GM19452 (cell line): ENCODE measurements around the gene GRK4.

Source experiments
- ATAC-seq: cut with Tn5 transposase; IDR thresholded peaks from one replicate; pipeline ENCODE4 v1.9.1; 2021; ENCODE audit not compliant: unreplicated experiment

Gene GRK4

DNA sequence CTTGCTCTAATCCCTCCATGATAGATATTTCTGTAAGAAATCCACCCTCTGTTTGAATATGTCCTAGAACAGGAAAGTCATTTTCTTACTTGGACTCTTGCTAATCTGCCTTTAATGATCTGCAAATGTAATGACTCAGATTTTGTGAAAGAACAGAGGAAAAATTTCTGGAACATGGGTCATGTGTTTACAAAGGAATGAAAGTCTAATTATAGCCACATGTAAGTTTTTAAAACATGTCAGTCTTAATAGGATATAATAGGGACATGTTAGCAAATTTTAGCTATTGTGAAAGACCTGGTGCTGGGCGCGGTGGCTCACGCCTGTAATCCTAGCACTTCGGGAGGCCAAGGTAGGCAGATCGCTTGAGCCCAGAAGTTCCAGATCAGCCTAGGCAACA lies 47.6 kb downstream of the GRK4 start:
- ATAC-seq: no peak

GRCh38 chr4:3011456-3012220 lies 48.3 kb downstream of the GRK4 start:
- no peak for ATAC-seq

DNA sequence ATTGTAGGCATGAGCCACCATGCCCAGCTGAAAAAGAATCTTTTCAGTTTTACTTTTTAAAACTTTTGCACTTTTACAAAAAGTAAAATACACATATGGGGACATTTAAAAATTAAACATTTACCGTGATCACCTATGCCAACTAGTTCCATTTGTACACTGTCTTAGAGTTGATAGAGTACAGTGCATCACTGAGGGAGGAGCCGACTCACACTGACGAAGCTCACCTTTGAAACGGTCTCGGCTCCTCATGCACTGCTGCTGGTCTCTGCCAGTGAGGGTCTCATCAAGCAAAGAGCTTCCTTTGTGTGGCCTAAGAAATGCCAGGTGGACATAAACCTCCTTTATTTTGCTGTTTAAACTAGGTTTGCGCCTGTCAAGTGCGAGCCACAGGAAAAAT lies 50.0 kb downstream of the GRK4 start:
- no peak for ATAC-seq

- ATAC-seq: no peak
Observed at GRCh38 chr4:3013839-3014350, 50.5 kb downstream of the GRK4 start.

DNA sequence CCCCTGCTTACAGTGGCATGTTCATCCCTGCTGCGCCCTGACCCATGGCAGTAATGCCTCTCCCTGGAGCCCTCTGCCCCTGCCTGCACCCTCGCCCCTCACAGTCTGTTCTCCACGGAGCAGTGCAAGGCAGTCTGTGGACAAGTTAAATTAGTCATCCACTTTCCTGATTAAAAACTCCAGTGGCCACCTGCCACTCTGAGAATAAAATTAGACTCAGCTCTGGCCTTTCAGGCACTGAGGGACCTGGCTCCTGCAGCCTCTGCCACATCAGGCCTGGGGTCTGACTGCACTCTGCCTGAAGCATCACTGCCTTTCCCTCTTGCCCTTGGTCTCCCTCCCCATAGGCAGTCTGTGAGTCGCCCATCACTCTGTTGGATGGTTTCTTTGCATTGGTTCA lies 53.6 kb downstream of the GRK4 start:
- ATAC-seq: no peak

DNA sequence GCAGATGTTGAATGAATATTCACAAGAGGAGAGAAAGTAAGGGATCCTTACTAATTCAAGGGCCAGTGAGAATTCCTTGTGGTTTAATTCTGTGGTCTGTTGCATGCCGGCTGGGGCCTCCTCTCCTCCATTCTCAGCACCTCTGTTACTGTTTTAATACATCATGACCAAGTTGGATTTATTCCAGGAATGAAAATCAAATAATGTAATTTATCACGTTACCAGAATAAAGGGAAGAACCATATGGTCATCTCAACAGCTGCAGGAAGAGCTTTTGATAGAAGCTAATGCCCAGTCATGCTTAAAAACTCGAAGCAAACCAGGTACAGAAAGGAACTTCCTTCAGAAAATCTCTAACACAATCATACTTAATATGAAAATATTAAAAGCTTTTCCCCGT lies 54.1 kb downstream of the GRK4 start:
- ATAC-seq: no peak

DNA sequence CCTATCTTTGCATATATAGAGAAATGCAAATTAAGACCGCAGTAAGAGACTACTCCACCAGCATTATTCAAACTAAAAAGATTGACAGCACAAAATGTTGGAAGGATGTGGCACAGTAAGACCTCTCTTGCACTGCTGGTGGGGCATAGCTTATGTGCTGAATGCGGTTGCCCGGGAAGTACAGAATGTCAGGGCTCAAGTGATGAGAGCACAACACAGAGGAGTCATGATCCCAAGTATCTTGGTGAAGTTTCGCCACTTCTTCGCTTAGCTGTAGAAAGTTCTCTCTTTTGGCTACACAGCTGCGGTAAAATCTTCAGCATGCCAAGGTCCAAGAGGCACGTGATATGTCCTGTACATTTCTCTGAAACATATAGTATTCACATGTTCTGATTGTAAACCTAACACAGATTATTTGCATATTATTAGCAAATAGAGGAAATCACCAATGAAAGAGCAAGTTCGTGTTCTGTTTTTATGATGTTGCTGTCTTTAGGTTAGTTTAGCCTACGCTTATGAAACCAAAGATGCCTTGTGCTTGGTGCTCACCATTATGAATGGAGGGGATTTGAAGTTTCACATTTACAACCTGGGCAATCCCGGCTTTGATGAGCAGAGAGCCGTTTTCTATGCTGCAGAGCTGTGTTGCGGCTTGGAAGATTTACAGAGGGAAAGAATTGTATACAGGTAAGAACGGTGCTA lies 55.9 kb downstream of the GRK4 start:
- no peak for ATAC-seq

DNA sequence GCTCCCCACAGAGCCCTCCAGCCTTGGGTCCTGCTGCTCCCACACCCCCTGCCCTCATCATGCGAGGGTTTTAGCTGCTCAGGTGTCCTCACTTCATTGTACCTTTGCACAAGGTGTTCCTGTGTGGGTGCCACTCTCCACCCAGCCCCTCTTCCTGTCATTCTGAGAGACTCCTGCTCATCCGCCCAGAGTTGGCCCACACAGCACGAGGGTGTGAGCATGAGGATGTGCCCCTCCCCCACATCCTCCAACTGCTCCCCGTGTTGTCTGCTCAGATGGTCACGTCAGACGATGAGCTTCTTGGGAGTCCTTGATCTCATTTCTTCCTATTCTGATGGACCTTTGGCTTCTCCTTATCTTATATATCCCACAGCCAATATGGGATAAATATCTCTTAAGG lies 57.8 kb downstream of the GRK4 start:
- no peak for ATAC-seq

DNA sequence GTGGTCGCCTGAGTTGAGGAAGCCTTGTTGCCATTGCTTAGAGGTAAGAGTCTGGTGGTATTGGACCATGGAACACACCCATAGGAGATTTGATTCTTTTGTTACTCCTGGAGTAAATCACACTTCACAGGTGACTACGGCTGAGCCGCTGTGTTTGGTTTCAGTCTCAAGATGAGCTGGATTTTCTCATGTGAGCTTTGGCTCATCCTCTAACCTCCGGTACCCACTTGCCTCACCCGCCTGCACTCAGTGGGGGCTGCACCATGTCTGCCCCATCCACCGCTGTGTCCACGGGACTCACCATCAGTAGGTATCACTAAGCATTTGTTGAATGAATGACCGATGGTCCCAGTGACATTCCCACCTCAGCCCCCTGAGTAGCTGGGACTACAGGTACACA lies 58.3 kb downstream of the GRK4 start:
- ATAC-seq: no peak

DNA sequence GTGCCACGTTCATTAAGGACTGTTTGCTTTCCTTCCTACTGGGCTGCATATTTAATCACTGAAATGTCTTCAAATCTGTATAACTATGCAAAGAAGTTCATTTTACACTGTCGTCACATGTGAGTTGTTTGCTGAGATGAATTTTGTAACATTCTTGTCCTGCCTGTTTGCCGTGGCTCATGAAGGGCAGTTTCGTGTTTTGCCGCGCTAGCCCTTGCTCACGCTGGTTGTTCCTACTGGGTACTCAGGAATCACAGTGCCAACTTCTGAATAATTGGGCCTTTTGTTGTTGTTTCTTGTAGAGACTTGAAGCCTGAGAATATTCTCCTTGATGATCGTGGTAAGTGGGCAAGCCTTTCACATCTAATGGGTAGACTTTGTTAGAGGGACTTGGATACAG lies 58.7 kb downstream of the GRK4 start:
- ATAC-seq: no peak

- no peak for ATAC-seq
Observed at GRCh38 chr4:3022651-3023050, 59.3 kb downstream of the GRK4 start.

GRCh38 chr4:3025881-3026280 lies 62.5 kb downstream of the GRK4 start:
- no peak for ATAC-seq

GRCh38 chr4:3026540-3026939 lies 63.2 kb downstream of the GRK4 start:
- ATAC-seq: no peak

DNA sequence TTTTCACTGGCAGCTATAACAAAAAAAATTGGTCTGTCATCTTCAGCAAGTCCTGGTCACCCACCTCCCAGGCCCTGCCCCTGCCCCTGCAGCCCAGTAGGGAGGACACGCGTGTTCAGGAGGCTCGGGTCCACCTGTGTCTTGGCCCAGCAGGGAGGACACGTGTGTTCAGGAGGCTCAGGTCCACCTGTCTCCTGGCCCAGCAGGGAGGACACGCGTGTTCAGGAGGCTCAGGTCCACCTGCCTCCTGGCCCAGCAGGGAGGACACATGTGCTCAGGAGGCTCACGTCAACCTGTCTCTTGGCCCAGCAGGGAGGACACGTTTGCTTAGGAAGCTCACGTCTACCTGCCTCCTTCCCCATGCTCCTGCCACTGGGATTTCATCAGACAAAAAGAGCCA lies 66.1 kb downstream of the GRK4 start:
- no peak for ATAC-seq

DNA sequence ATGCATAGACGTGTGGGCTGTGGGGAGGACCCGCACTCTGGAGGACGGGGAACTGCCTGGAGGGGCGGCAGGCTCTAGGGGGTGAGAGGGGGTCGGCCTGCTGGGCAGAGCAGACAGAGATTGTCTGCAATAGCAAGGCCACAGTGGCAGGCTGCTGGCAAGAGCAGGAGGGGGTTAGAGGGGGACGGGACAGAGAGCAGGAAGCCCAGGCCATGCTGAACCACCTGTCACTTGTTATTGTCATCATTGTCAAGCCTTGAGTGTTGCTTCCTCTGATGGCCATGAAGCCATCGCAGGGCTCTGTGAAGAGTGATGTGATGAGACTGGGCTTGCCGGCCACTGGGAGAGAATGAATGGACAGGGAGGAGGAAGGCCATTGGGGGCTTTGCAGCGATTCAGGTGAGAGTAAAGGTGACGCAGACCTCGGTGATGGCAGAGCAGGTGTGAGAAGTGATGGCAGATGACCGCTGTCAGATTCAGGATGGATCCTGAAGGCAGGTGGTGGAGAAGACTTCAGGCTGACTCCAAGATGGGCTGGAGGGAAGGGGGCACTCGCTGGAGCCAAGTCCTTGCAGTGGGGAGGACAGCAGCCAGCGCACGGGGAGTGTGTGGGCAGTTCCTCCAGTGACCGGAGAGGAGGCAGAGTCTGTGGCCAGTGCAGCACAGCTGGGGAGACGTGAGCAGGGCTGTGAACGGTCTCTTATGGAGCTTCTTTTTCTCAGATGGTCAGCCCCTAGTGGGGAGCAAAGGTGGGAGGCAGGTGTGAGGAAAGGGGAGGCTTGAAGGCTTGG lies 67.4 kb downstream of the GRK4 start:
- no peak for ATAC-seq

GRCh38 chr4:3031357-3032082 lies 68.1 kb downstream of the GRK4 start:
- no peak for ATAC-seq

- ATAC-seq: no peak
Observed at GRCh38 chr4:3034231-3034630, 70.9 kb downstream of the GRK4 start.

DNA sequence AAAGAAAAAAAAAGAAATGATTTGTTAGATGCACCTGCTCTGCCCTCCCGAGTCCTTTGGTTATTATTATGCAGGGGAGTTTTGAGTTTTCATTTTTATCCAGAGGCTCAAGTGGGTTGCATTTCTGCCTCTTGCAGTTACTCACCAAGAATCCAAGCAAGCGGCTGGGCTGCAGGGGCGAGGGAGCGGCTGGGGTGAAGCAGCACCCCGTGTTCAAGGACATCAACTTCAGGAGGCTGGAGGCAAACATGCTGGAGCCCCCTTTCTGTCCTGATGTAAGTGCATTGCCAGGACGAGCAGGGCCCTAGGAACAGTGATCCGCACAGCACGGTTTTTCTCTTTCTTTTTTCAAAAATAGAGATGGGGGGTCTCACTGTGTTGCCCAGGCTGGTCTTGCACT lies 71.9 kb downstream of the GRK4 start:
- no peak for ATAC-seq

DNA sequence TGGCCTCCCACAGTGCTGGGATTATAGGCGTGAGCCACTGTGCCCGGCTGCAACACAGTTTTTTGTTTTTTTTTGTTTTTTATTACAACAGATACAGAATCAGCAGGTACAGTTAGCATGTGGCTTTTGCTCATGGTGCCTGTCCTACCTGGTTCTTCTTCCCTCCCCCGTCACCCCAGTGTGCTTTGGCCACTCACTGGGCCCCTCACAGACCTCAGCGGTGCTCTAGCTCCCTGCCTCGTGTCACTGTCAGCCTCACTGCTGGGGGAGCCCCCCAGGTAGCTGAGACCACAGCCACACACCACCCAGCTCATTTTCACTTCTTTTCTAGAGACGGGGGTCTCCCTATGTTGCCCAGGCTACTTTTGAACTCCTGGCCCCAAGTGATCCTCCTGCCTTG lies 72.3 kb downstream of the GRK4 start:
- ATAC-seq: no peak

DNA sequence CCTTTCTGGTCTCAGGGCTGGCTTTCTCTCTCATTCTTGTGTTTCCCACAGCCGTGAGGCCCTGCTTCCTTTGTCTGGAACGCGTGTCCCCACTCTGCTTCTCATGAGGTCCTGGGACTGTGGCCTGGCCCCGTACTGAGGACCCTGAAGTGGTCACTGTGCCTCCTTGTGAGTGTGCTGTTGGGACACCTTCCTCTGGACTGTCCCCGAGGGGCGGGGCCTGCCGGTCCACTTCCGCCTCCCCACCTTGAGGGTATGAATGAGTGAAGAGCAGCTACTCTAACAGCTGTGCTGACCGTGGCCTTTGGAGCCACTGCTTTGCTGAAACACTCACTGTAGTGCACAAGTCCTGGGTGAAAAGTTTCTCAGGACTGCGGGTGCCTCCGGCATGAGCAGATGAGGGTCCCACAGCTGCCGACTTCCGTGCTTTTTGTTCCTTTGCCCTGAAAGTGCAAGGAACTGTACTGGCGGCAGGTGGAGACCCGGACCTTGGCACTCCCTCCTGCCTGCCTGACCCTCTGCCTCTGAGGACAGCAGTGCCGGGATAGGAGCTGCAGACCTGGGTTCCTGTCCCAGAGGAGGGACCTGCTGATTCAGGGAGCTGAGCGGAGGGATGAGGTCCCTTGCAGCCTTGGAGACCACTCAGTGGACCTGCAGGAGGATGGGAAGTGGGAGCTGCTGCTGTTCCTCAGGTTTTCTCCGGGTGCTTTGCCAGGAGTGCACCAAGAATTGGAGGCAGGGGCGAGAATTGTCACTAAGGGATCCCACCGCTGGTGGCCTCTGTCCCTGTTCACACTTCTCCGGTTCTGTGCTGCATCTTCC lies 73.0 kb downstream of the GRK4 start:
- no peak for ATAC-seq
